Measurements from ENCODE around the gene NFATC2.

- TF ChIP-seq POLR2A (IDR thresholded peaks at IDR 0.05; ENCODE audit: borderline replicate concordance, extremely low read depth, insufficient read depth, insufficient read length) (no peak), REST (IDR thresholded peaks at IDR 0.05; ENCODE audit: low read depth) (no peak), SIN3A (IDR thresholded peaks at IDR 0.05; ENCODE audit: low read depth) (no peak), ZNF274 (IDR thresholded peaks at IDR 0.05; ENCODE audit: low read depth, low read length) (no peak), EZH2 (IDR thresholded peaks at IDR 0.05) (no peak)
- TF ChIP-seq, protein P1, sequence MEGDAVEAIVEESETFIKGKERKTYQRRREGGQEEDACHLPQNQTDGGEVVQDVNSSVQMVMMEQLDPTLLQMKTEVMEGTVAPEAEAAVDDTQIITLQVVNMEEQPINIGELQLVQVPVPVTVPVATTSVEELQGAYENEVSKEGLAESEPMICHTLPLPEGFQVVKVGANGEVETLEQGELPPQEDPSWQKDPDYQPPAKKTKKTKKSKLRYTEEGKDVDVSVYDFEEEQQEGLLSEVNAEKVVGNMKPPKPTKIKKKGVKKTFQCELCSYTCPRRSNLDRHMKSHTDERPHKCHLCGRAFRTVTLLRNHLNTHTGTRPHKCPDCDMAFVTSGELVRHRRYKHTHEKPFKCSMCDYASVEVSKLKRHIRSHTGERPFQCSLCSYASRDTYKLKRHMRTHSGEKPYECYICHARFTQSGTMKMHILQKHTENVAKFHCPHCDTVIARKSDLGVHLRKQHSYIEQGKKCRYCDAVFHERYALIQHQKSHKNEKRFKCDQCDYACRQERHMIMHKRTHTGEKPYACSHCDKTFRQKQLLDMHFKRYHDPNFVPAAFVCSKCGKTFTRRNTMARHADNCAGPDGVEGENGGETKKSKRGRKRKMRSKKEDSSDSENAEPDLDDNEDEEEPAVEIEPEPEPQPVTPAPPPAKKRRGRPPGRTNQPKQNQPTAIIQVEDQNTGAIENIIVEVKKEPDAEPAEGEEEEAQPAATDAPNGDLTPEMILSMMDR (IDR thresholded peaks at IDR 0.05 in 2 of 3, conservative IDR thresholded peaks at IDR 0.05 in 1 of 3; ENCODE audit: borderline replicate concordance in 1 of 3, insufficient read depth in 1 of 3, low read depth in 2 of 3, low read length in 2 of 3), result no peak
- TF ChIP-seq, protein P2, sequence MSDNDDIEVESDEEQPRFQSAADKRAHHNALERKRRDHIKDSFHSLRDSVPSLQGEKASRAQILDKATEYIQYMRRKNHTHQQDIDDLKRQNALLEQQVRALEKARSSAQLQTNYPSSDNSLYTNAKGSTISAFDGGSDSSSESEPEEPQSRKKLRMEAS (IDR thresholded peaks at IDR 0.05), result peak; percentile 68
These were observed 85.7 kb downstream of the NFATC2 start for GRCh38 chr20:51456511-51457509.

Data from HCT116 (cell line).